ENCODE measurements around the gene RELN. TPM values are rescaled to one million over a fixed set of nuclear protein-coding genes. Genes with fewer than 3 reads are reported as not detected.

The RELN gene
- total and polyA plus RNA-seq, 2 of the 13 experiments (the other 11 are each of a cell fraction or from before 2014, with no cell fraction given) = 315 to 332 TPM

DNA sequence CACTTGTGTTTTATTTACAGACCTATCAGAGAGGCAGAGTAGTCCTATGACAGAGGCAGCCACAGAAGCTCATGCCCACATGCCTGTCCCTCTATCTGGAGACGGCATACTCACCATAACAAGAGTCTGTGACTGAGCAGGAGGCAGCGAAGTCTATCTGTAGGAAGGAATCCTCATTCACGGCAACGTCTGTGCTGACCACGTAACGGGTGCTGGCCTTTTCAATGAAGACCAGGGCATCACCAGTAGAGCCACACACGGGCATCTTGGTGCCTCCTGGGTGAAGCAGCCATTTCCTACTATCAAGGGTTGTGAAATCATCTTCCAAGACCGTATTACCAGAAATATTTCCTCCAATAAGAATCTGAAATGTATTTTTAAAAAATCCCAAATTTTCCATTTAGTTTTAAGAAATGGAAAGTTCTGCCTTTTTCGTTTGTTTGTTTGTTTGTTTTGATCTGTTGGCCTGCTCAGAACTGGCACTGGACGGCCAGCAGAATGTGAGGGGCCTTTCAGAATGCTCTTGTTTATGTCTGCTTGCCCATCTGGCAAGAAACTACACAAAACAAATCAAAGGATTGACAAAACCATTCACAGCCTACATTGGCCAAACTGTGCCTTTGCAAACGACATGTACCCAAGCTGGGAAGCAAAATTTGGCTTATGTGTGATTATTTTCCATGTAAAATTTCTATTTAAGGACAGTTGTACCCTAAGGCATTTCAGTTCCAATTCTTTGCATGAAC lies 450.3 kb downstream of the RELN start (continued):
- no peak for TF ChIP-seq FOXA1 (IDR thresholded peaks at IDR 0.05)
- no peak for TF ChIP-seq FOXA1 (CRISPR knock-in tag; IDR thresholded peaks at IDR 0.05)
- no peak for TF ChIP-seq ZNF3 (CRISPR knock-in tag; IDR thresholded peaks at IDR 0.05)
- TF ChIP-seq ZFP41 (CRISPR knock-in tag; IDR thresholded peaks at IDR 0.05; ENCODE audit: borderline replicate concordance) = no peak
- no peak for TF ChIP-seq SUZ12 (IDR thresholded peaks at IDR 0.05; ENCODE audit: low read depth, low read length)
- TF ChIP-seq RNF2 (conservative IDR thresholded peaks at IDR 0.05; ENCODE audit: low read depth) = no peak

DNA sequence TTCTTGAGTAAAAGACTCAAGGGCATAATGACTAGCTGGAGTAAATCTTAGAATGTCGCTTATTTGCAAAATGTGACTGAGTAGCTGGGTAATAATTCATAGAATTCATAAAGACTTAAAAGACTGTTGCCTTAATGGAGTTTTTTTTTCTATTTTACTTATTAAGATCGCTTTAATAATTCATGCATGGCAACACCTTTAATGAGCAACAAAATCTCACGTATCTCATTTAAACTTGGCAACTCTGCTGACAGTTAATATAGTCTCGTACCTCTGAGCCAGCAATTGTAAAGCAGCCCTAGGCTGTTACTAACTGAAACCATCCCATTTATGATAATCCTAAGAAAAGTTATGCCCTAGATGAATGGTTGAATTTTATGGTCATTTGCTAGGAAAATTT lies 455.7 kb downstream of the RELN start:
- no peak for DNase-seq (ENCODE audit: low spot score)
- no peaks in the 10 kb centered on the region for H3K9me3 ChIP-seq (ENCODE audit: low read length)
- POLR2A ChIA-PET = no interaction called here
- no peaks in the 10 kb centered on the region for H4K20me1 ChIP-seq (ENCODE audit: insufficient read depth, low read length)
- no peak for FAIRE-seq
- intact Hi-C loops (cut with micrococcal nuclease; ENCODE audit: unreplicated experiment) = no loop called here
- WGBS (ENCODE audit: low lambda C conversion rate) = 68% methylated on average over 4 of the region's 4 CpGs
- H3K4me3 ChIP-seq (replicated peaks in 1 of 3; ENCODE audit: insufficient read depth in 1 of 3, low read depth in 2 of 3, low read length in 3 of 3) = no peak overlapping the region
- H2AFZ ChIP-seq (ENCODE audit: low read length) = no peak overlapping the region
- no peaks in the 10 kb centered on the region for H3K4me1 ChIP-seq (ENCODE audit: insufficient read depth, low read length)
- no peak overlapping the region for H3K27ac ChIP-seq (ENCODE audit: extremely low read length, insufficient read depth, low read length)
- H3K4me2 ChIP-seq (ENCODE audit: low read depth, low read length) = no peak overlapping the region
- no peak for ATAC-seq
- no peaks in the 10 kb centered on the region for H3K27me3 ChIP-seq (ENCODE audit: control insufficient read depth in 1 of 2, insufficient read depth in 2 of 2, low read length in 2 of 2)
- CTCF ChIA-PET (ENCODE audit: low intra/inter-chr PET ratio, low total read pairs) = no interaction called here
- no peak overlapping the region for H3K9ac ChIP-seq (ENCODE audit: insufficient read depth, low read depth, low read length)
- no TSS peak for BruUV-seq (replicated peaks)
- peaks cover 0 to 15% of the 10 kb centered on the region in 2 experiments; a peak in 1 of 5 replicates for H3K36me3 ChIP-seq (replicated peaks in 1 of 2; ENCODE audit: control insufficient read depth in 1 of 2, insufficient read depth in 2 of 2, low read length in 2 of 2)
- TF ChIP-seq TGIF2 (CRISPR knock-in tag; IDR thresholded peaks at IDR 0.05) (no peak), POLR2AphosphoS2 (IDR thresholded peaks at IDR 0.05; ENCODE audit: low read depth, low read length) (no peak), RBM22 (optimal IDR thresholded peaks at IDR 0.05; ENCODE audit: low read length) (no peak), SIN3B (IDR thresholded peaks at IDR 0.05; ENCODE audit: low read length) (no peak), MAFK (conservative IDR thresholded peaks at IDR 0.05 in 1 of 2, IDR thresholded peaks at IDR 0.05 in 1 of 2; ENCODE audit: low read length in 2 of 2) (no peak), XBP1 (CRISPR knock-in tag; IDR thresholded peaks at IDR 0.05) (no peak), SRF (IDR thresholded peaks at IDR 0.05; ENCODE audit: low read depth, low read length) (no peak), MLLT10 (CRISPR knock-in tag; IDR thresholded peaks at IDR 0.05) (no peak)
- TF ChIP-seq, protein P1, sequence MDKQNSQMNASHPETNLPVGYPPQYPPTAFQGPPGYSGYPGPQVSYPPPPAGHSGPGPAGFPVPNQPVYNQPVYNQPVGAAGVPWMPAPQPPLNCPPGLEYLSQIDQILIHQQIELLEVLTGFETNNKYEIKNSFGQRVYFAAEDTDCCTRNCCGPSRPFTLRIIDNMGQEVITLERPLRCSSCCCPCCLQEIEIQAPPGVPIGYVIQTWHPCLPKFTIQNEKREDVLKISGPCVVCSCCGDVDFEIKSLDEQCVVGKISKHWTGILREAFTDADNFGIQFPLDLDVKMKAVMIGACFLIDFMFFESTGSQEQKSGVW (CRISPR knock-in tag; IDR thresholded peaks at IDR 0.05; ENCODE audit: borderline replicate concordance) = no peak
- TF ChIP-seq, protein P2, sequence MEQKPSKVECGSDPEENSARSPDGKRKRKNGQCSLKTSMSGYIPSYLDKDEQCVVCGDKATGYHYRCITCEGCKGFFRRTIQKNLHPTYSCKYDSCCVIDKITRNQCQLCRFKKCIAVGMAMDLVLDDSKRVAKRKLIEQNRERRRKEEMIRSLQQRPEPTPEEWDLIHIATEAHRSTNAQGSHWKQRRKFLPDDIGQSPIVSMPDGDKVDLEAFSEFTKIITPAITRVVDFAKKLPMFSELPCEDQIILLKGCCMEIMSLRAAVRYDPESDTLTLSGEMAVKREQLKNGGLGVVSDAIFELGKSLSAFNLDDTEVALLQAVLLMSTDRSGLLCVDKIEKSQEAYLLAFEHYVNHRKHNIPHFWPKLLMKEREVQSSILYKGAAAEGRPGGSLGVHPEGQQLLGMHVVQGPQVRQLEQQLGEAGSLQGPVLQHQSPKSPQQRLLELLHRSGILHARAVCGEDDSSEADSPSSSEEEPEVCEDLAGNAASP (CRISPR knock-in tag; IDR thresholded peaks at IDR 0.05; ENCODE audit: borderline replicate concordance) = no peak
- no peaks in the 10 kb centered on the region for H3K79me2 ChIP-seq (ENCODE audit: insufficient read depth, low read length)
- in situ Hi-C loops (cut with HindIII; ENCODE audit: extremely low pct_ligation_motif_present, low pct_unique_long_range_greater_than_20kb) = no loop called here
